Right lobe of liver (tissue), 6 donors: ENCODE data around the gene SPRR2D. TPM values are rescaled to one million over a fixed set of nuclear protein-coding genes. Genes with fewer than 3 reads are reported as not detected.
"Not testable (repeated sequence)": the region's sequence is repeated elsewhere in the genome, so short reads cannot be mapped to it uniquely, and the experiment has no call there.

Source experiments
- ATAC-seq, 4 donors: fragments of 200-7000 bp; cut with Tn5 transposase; one replicate each; pipeline ENCODE4 v1.9.1; 2020; ENCODE audit warnings: mild to moderate bottlenecking in 4 of 4, moderate library complexity in 4 of 4
- DNase-seq, 3 donors: peaks; one replicate each; pipeline ENCODE4 v3.0.0-alpha.2; 2020
- H3K27ac ChIP-seq, 3 donors: fragments of 200-600 bp; one replicate each; pipeline ENCODE4 v1.8.0; 2022
- H3K27me3 ChIP-seq, 2 donors: fragments of 200-600 bp; one replicate each; pipeline ENCODE4 v1.8.0; 2022
- H3K36me3 ChIP-seq, 4 donors: fragments of 200-600 bp; sonication (generic) in 1 of 4; one replicate each; pipeline versions ENCODE4 v1.5.1 to v1.8.0; 2017 to 2022; ENCODE audit warnings: control low read depth in 1 of 4
- H3K4me1 ChIP-seq, 4 donors: fragments of 200-600 bp; sonication (generic) in 1 of 4; one replicate each; pipeline versions ENCODE4 v1.5.1 to v1.8.0; 2017 to 2022; ENCODE audit warnings: control low read depth in 1 of 4
- H3K4me3 ChIP-seq, 3 donors: fragments of 200-600 bp; one replicate each; pipeline ENCODE4 v1.8.0; 2022
- H3K9me3 ChIP-seq, 4 donors: fragments of 200-600 bp; sonication (generic) in 1 of 4; one replicate each; pipeline versions ENCODE4 v1.5.1 to v1.8.0; 2017 to 2022; ENCODE audit warnings: control low read depth in 1 of 4
- POLR2A ChIP-seq: fragments of 450-650 bp; IDR thresholded peaks from one replicate; pipeline ENCODE4 v1.6.1; 2017; ENCODE audit warnings: antibody characterized with exemption, mild to moderate bottlenecking
- WGBS: methylation state at CpG from one replicate; pipeline ENCODE4 v1.1.6; 2018; ENCODE audit warnings: low coverage, low lambda C conversion rate; ENCODE audit not compliant: insufficient coverage; ENCODE audit errors: missing lambda C conversion rate; 5-methylcytosine and 5-hydroxymethylcytosine counted together
- intact Hi-C, 2 donors: fragments of 100-400 bp; cut with DNase I; formaldehyde crosslinking; loops; one replicate each; pipeline versions ENCODE4 v1.11.2 to v1.14.1; 2022
- total RNA-seq, 6 experiments: library from RNA; depleted of rRNA in 2 of 6; stranded (reverse); fragments of >200 nt in 2 of 6; fragmentation: NEBNext Ultra II Directional in 3 of 6; extraction: Animal tissue kit (Norgen Biotek cat#: 25700) in 3 of 6; gene quantifications; one replicate each; pipeline versions ENCODE4 v1.1.0 to v1.2.4, GENCODE V29; 2016 to 2023
- TF ChIP-seq, protein P1 (sequence below), 4 donors: fragments of 200-600 bp in 3 of 4; fragments of 450-650 bp in 1 of 4; IDR thresholded peaks; one replicate each; pipeline versions ENCODE4 v1.5.1 to v1.8.0; 2016 to 2022; ENCODE audit warnings: antibody characterized with exemption in 4 of 4, mild to moderate bottlenecking in 2 of 4
- donor health status: DM: no; HTN: yes; CAD: no.
- donor health status: DM: no; HTN: no; CAD: no.
- donor health status: DM: no; HTN: no; CAD: no.
- donor health status: DM: no; HTN: yes; CAD: no.
- donor health status: DM: no; HTN: yes; CAD: no.

Gene SPRR2D
- total RNA-seq, 6 experiments from 2014 or later: not detected

DNA sequence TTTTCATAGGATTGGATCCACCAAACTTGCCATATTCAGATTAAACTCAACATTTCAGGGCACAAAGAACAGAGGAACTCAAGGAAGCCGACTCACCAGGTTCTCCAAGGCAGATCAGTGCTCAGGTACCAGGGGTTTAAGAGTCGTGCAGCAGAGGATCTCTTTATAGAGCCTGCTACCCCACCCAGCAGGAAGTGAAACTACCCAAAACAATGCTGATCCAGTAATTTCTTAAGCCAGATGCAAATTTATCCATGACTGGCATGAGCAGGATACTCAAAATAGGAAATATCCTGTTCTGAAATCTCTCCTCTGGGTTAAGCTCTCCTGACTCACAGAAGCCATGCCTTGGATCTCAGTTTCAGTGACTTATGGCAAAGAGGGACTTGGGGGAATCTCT lies 16.5 kb upstream of the SPRR2D start, which contains the start of gene SPRR2A:
Gene SPRR2A (minus strand): TSS at position 138 of the 400 bp plus-strand sequence. CDS start 777 bp downstream, outside the sequence.
- Histone ChIP-seq H3K27me3 (no peaks in the 10 kb centered on the region), H3K4me3 (no peak within 1 kb of the TSS), H3K36me3 (no peaks in the 10 kb centered on the region), H3K4me1 (no peaks in the 10 kb centered on the region), H3K27ac (no peak within 1 kb of the TSS), H3K9me3 (no peaks in the 10 kb centered on the region)
- TF ChIP-seq, protein P1, sequence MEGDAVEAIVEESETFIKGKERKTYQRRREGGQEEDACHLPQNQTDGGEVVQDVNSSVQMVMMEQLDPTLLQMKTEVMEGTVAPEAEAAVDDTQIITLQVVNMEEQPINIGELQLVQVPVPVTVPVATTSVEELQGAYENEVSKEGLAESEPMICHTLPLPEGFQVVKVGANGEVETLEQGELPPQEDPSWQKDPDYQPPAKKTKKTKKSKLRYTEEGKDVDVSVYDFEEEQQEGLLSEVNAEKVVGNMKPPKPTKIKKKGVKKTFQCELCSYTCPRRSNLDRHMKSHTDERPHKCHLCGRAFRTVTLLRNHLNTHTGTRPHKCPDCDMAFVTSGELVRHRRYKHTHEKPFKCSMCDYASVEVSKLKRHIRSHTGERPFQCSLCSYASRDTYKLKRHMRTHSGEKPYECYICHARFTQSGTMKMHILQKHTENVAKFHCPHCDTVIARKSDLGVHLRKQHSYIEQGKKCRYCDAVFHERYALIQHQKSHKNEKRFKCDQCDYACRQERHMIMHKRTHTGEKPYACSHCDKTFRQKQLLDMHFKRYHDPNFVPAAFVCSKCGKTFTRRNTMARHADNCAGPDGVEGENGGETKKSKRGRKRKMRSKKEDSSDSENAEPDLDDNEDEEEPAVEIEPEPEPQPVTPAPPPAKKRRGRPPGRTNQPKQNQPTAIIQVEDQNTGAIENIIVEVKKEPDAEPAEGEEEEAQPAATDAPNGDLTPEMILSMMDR (IDR thresholded peaks at IDR 0.05): no peak
- no peak for TF ChIP-seq POLR2A
- 47% methylated on average over 2 of the region's 2 CpGs for WGBS
- intact Hi-C loops: no loop called here
- DNase-seq (no peak), ATAC-seq (no peak)

DNA sequence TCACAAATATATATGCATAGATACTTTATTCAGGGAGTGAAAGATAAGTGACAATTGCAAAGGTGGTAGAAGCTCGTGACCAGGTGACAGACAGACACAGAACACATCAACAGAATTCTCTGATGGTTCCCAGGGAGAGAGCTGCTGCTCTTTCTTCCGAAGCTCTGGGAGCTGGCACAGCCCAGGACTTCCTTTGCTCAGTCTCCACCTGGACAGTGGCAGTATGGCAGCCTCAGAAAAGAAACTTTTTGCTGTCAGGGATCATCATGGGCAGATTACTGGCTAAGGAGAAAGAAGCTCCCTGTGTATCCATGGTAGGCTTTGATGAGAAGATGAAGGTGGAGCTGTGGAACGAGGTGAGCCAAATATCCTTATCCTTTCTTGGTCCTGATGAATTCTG lies 15.2 kb upstream of the SPRR2D start:
- H3K36me3 ChIP-seq, ATAC-seq, H3K4me1 ChIP-seq, H3K27me3 ChIP-seq, H3K4me3 ChIP-seq, H3K9me3 ChIP-seq, H3K27ac ChIP-seq, DNase-seq, intact Hi-C loops: not testable (repeated sequence)
- 47% methylated on average over 3 of the region's 3 CpGs for WGBS

DNA sequence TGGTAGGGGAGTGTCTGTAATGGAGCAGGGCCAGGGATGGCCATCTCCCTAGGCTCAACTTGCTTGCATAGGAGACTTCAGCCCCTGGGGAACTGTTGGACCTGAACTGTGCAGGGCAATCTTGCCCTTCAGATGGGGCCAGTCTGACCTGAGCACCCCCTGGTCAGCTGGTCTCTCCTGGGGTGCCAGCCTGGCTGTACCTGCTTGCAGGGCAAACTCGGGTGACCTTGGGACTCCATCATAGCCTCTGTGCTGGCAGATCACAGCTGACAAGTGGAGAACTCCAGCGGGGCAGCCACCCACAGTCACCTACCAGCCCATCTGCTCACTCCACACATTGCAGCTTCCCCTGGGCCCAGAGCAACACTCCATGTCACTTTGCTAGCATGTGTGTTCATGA lies 8.3 kb upstream of the SPRR2D start:
- Histone ChIP-seq H3K4me1 (no peaks in the 10 kb centered on the region), H3K27ac (no peak overlapping the region), H3K36me3 (no peaks in the 10 kb centered on the region), H3K4me3 (no peak overlapping the region), H3K9me3 (no peaks in the 10 kb centered on the region), H3K27me3 (no peaks in the 10 kb centered on the region)
- DNase-seq (no peak), ATAC-seq (peak in 1 of 4 donors; percentile 20)
- TF ChIP-seq POLR2A: no peak
- no CpG with 5 or more reads among the region's 2 CpGs for WGBS
- intact Hi-C loops: no loop called here

DNA sequence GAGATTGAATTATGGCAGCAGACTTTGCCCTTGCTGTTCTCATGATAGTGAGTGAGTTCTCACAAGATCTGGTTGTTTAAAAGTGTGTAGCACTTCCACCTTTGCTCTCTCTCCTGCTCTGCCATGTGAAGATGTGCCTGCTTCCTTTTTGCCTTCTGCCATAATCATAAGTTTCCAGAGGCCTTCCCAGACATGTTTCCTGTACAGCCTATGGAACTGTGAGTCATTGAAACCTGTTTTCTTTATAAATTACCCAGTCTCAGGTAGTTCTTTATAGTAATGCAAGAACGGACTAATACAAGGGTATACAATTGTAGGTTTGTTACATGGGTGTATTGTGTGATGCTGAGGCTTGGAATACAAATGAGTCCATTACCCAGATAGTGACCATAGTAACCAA lies 5.7 kb downstream of the SPRR2D start:
- DNase-seq (no peak), ATAC-seq (no peak)
- 77% methylated on average over 1 of the region's 1 CpG for WGBS
- TF ChIP-seq, protein P1 (IDR thresholded peaks at IDR 0.05): no peak
- no peak for TF ChIP-seq POLR2A
- Histone ChIP-seq H3K27ac (no peak overlapping the region), H3K36me3 (no peaks in the 10 kb centered on the region), H3K27me3 (no peaks in the 10 kb centered on the region), H3K4me3 (no peak overlapping the region), H3K9me3 (no peaks in the 10 kb centered on the region), H3K4me1 (no peaks in the 10 kb centered on the region)
- intact Hi-C loops: no loop called here

DNA sequence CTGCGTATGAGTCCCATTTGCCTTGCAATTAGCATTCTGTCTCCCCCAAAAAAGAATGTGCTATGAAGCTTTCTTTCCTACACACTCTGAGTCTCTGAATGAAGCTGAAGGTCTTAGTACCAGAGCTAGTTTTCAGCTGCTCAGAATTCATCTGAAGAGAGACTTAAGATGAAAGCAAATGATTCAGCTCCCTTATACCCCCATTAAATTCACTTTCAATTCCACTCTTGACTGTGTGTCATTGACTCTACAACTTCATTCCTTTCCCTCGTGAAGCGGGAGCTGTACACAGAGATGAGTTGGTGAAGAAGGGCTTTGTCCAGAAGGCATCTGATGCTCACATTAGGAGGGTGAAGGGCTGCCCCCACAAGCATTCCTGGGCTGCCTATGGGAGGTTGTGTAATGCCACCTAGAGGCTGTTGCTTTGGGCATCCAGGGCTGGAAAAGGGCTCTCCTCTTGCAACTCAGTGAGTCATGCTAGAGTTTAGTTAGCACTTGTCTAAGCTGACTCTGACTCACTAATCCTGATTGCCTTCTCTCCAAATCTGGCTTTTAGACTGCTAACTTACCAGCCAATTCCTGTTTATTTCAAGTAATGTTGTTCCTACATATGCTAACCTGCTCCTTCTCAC lies 8.1 kb downstream of the SPRR2D start:
- intact Hi-C loops: no loop called here
- ATAC-seq: peak; percentile 29 to 85 (median 52)
- no peak for TF ChIP-seq POLR2A
- TF ChIP-seq, protein P1 (IDR thresholded peaks at IDR 0.05): peak in 1 of 4 donors; percentile 37

DNA sequence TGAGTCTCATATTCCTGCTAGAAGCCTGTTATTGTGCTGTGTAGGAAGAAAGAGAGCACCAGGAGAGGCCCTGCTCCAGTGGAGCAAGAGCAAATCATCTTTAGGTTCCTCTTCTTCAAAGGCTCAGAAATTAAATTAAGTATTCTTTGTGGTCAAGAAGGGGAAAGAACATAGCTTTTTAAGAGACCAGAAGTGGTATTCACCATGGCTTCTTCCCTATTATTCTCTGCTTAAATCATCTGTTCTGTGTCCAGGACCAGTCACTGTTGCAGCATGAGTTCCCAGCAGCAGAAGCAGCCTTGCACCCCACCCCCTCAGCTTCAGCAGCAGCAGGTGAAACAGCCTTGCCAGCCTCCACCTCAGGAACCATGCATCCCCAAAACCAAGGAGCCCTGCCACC lies 8.8 kb downstream of the SPRR2D start:
- no peak overlapping the region for H3K27ac ChIP-seq
- ATAC-seq: no peak
- intact Hi-C loops: no loop called here

More for the DNA sequence above, 8.1 kb downstream of the SPRR2D start:
- no peaks in the 10 kb centered on the region for H3K27me3 ChIP-seq
- no peak overlapping the region for H3K4me3 ChIP-seq
- H3K36me3 ChIP-seq: no peaks in the 10 kb centered on the region
- WGBS: 25% methylated on average over 3 of the region's 3 CpGs
- DNase-seq: peak in 1 of 3 donors; percentile 24
- no peaks in the 10 kb centered on the region for H3K9me3 ChIP-seq
- no peak overlapping the region for H3K27ac ChIP-seq
- H3K4me1 ChIP-seq: no peaks in the 10 kb centered on the region

More for the DNA sequence above, 8.8 kb downstream of the SPRR2D start:
- no peaks in the 10 kb centered on the region for H3K27me3 ChIP-seq
- H3K4me1 ChIP-seq: no peaks in the 10 kb centered on the region
- no peak overlapping the region for H3K4me3 ChIP-seq
- no peak for DNase-seq
- H3K36me3 ChIP-seq: no peaks in the 10 kb centered on the region
- TF ChIP-seq POLR2A: no peak
- TF ChIP-seq, protein P1 (IDR thresholded peaks at IDR 0.05): no peak
- H3K9me3 ChIP-seq: no peaks in the 10 kb centered on the region
